Measurements from ENCODE around the gene KCND2.

- TF ChIP-seq CTCF (IDR thresholded peaks at IDR 0.05) (no peak), POLR2A (IDR thresholded peaks at IDR 0.05) (no peak), POLR2AphosphoS5 (IDR thresholded peaks at IDR 0.05) (no peak)
Measured at GRCh38 chr7:120564145-120564544, 291.2 kb downstream of the KCND2 start.
